PC-9 (cell line): ENCODE data around the gene G6PC3. TPM values are rescaled to one million over a fixed set of nuclear protein-coding genes. Genes with fewer than 3 reads are reported as not detected.
"Not testable (repeated sequence)": the region's sequence is repeated elsewhere in the genome, so short reads cannot be mapped to it uniquely, and the experiment has no call there.

Experiments
- BruUV-seq: library from RNA; stranded (reverse); fragments of 400-500 nt; replicated peaks from 2 replicates; lab custom pipeline; 2021; lab: Mats Ljungman, UMichigan
- CTCF ChIA-PET: fragments of 300-600 bp; sonication (Branson Sonifier 250); formaldehyde crosslinking; loops from one replicate; lab custom pipeline; 2022; ENCODE audit warnings: antibody characterized with exemption; lab: Charles Lee
- POLR2A ChIA-PET: fragments of 300-600 bp; sonication (Branson Sonifier 250); formaldehyde crosslinking; loops from one replicate; lab custom pipeline; 2022; ENCODE audit warnings: antibody characterized with exemption; ENCODE audit not compliant: unreplicated experiment; lab: Charles Lee
- DNase-seq, 2 experiments: peaks; one replicate each; pipeline versions ENCODE4 v3.0.0 to v3.0.0-alpha.2; 2015 to 2022; ENCODE audit warnings: mixed read lengths in 1 of 2
- H2AFZ ChIP-seq: fragments of 200-600 bp; sonication (generic); 2 replicates; pipeline ENCODE4 v1.8.1; 2017; ENCODE audit warnings: antibody characterized with exemption
- H3F3A ChIP-seq: fragments of 200-600 bp; sonication (generic); 2 replicates; pipeline ENCODE4 v1.8.1; 2017; ENCODE audit warnings: antibody characterized with exemption, mild to moderate bottlenecking, low read depth; ENCODE audit not compliant: insufficient read depth
- H3K27ac ChIP-seq: fragments of 200-600 bp; sonication (generic); 2 replicates; pipeline ENCODE4 v1.6.1; 2016; ENCODE audit warnings: mixed run types
- H3K27me3 ChIP-seq: fragments of 200-600 bp; sonication (generic); 2 replicates; pipeline ENCODE4 v1.6.1; 2016; ENCODE audit warnings: low read depth, mixed run types; ENCODE audit not compliant: insufficient read depth
- H3K36me3 ChIP-seq: fragments of 200-600 bp; sonication (generic); 2 replicates; pipeline ENCODE4 v1.6.1; 2016; ENCODE audit warnings: low read depth, mixed run types
- H3K4me1 ChIP-seq: fragments of 200-600 bp; sonication (generic); replicated peaks from 2 replicates; pipeline ENCODE4 v1.6.1; 2016; ENCODE audit warnings: mixed run types; ENCODE audit not compliant: insufficient read depth
- H3K4me2 ChIP-seq: fragments of 200-600 bp; sonication (generic); 2 replicates; pipeline ENCODE4 v1.6.1; 2017; ENCODE audit warnings: mixed run types
- H3K4me3 ChIP-seq: fragments of 200-600 bp; sonication (generic); 2 replicates; pipeline ENCODE4 v1.6.1; 2016; ENCODE audit warnings: mixed run types
- H3K79me2 ChIP-seq: fragments of 200-600 bp; sonication (generic); 2 replicates; pipeline ENCODE4 v1.6.1; 2017; ENCODE audit warnings: low read depth, mixed run types
- H3K9me2 ChIP-seq: fragments of 200-600 bp; sonication (generic); 2 replicates; pipeline ENCODE4 v1.8.1; 2017; ENCODE audit warnings: mild to moderate bottlenecking; ENCODE audit not compliant: insufficient read depth
- H3K9me3 ChIP-seq: fragments of 200-600 bp; sonication (generic); 2 replicates; pipeline ENCODE4 v1.8.1; 2016; ENCODE audit warnings: low read depth; ENCODE audit not compliant: insufficient read depth
- H4K20me1 ChIP-seq: fragments of 200-600 bp; sonication (generic); 2 replicates; pipeline ENCODE4 v1.8.1; 2017; ENCODE audit not compliant: insufficient read depth
- CTCF ChIP-seq: fragments of 200-600 bp; sonication (generic); conservative IDR thresholded peaks from 2 replicates; pipeline ENCODE4 v1.6.1; 2017; ENCODE audit warnings: mixed run types, antibody characterized with exemption, mild to moderate bottlenecking, moderate library complexity
- EZH2 ChIP-seq: fragments of 200-600 bp; sonication (generic); IDR thresholded peaks from 2 replicates; pipeline ENCODE4 v1.8.0; 2017; ENCODE audit warnings: antibody characterized with exemption, low read depth
- intact Hi-C: fragments of 100-400 bp; cut with micrococcal nuclease; formaldehyde crosslinking; loops from one replicate; pipeline ENCODE4 v1.10.0; 2022; ENCODE audit not compliant: unreplicated experiment
- total RNA-seq: library from RNA; stranded (reverse); gene quantifications from 2 replicates; pipeline ENCODE4 v1.2.3, GENCODE V29; 2021

The G6PC3 gene
- total RNA-seq, 1 experiment from 2014 or later, result 69.3 TPM

- H3K4me2 ChIP-seq, result no peak overlapping the region
- intact Hi-C loops, result no loop called here
- H3K36me3 ChIP-seq, result peaks cover 5% of the 10 kb centered on the region; the same call in 1 of the 2 replicates
- H3K9me2 ChIP-seq, result no peaks in the 10 kb centered on the region
- ChIA-PET CTCF (interaction anchor here (0.9 to 1.1 kb wide), 2 partner anchors 40 to 80 kb away, joined by 3 read pairs; partner anchors contain the start of gene HDAC5), POLR2A (interaction anchor here (0.6 to 0.8 kb wide), 2 partner anchors 21 to 78 kb away, joined by 4 to 22 read pairs; no protein-coding TSS in a partner anchor)
- no peak for DNase-seq
- H2AFZ ChIP-seq, result no peak overlapping the region
- TF ChIP-seq EZH2 (no peak), CTCF (no peak)
- peaks cover 62% of the 10 kb centered on the region for H3K79me2 ChIP-seq
- peaks cover 71% of the 10 kb centered on the region for H4K20me1 ChIP-seq
- no peak overlapping the region for H3K27ac ChIP-seq
- no peaks in the 10 kb centered on the region for H3K9me3 ChIP-seq
- H3F3A ChIP-seq, result peaks cover 28% of the 10 kb centered on the region
- no peak overlapping the region for H3K4me3 ChIP-seq
- no TSS peak for BruUV-seq
- H3K4me1 ChIP-seq, result no peaks in the 10 kb centered on the region
- H3K27me3 ChIP-seq, result no peaks in the 10 kb centered on the region
Measured at GRCh38 chr17:44043272-44043696, 27.3 kb upstream of the G6PC3 start.

- H2AFZ ChIP-seq, result no peak overlapping the region
- POLR2A ChIA-PET, result interaction anchor here (0.6 to 0.7 kb wide), 3 partner anchors 21 to 456 kb away, joined by 3 to 4 read pairs (median 4); no protein-coding TSS in a partner anchor
- H3K4me1 ChIP-seq, result no peaks in the 10 kb centered on the region
- peaks cover 79% of the 10 kb centered on the region for H4K20me1 ChIP-seq
- no peaks in the 10 kb centered on the region for H3K9me3 ChIP-seq
- TF ChIP-seq EZH2 (no peak), CTCF (no peak)
- H3K4me3 ChIP-seq, result no peak overlapping the region
- no peak overlapping the region for H3K4me2 ChIP-seq
- CTCF ChIA-PET, result interaction anchor here (0.8 to 0.9 kb wide), 2 partner anchors 22 to 39 kb away, joined by 3 read pairs; no protein-coding TSS in a partner anchor
- H3F3A ChIP-seq, result peaks cover 28% of the 10 kb centered on the region
- intact Hi-C loops, result no loop called here
- H3K36me3 ChIP-seq, result peaks cover 6% of the 10 kb centered on the region
- DNase-seq, result no peak
- BruUV-seq, result no TSS peak
- H3K27me3 ChIP-seq, result no peaks in the 10 kb centered on the region
- peaks cover 70% of the 10 kb centered on the region for H3K79me2 ChIP-seq
- no peaks in the 10 kb centered on the region for H3K9me2 ChIP-seq
- no peak overlapping the region for H3K27ac ChIP-seq
Measured at GRCh38 chr17:44044071-44044470, 26.5 kb upstream of the G6PC3 start.

- no peaks in the 10 kb centered on the region for H3K9me3 ChIP-seq
- DNase-seq, result no peak
- ChIA-PET POLR2A (no interaction called here), CTCF (no interaction called here)
- H3F3A ChIP-seq, result peaks cover 28% of the 10 kb centered on the region
- H3K36me3 ChIP-seq, result peaks cover 14% of the 10 kb centered on the region
- H3K4me2 ChIP-seq, result no peak overlapping the region
- no peak overlapping the region for H3K4me3 ChIP-seq
- no peak overlapping the region for H3K27ac ChIP-seq
- intact Hi-C loops, result no loop called here
- peaks cover 80% of the 10 kb centered on the region for H4K20me1 ChIP-seq
- H3K9me2 ChIP-seq, result no peaks in the 10 kb centered on the region
- peaks cover 72% of the 10 kb centered on the region for H3K79me2 ChIP-seq
- H2AFZ ChIP-seq, result no peak overlapping the region
- no peaks in the 10 kb centered on the region for H3K4me1 ChIP-seq
- TF ChIP-seq EZH2 (no peak), CTCF (no peak)
- BruUV-seq, result no TSS peak
- no peaks in the 10 kb centered on the region for H3K27me3 ChIP-seq
Measured at GRCh38 chr17:44045486-44045885, 25.0 kb upstream of the G6PC3 start.

DNA sequence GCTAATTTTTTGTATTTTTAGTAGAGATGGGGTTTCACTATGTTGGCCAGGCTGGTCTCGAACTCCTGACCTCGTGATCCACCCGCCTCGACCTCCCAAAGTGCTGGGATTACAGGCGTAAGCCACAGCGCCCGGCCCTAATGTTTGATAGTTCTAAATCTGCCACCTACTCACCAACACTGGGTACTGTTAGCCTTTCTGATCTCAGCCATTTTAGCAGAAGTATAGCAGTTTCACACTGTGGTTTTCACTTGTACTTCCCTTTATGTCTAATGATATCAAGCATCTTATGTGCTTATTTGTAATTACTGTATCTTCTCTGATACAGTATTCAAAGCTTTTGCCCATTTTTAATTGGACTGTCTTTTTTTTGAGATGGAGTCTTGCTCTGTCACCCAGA, 23.6 kb upstream of the G6PC3 start:
- H3K4me1 ChIP-seq, H3K27me3 ChIP-seq, H3K4me3 ChIP-seq, H2AFZ ChIP-seq, H3K4me2 ChIP-seq, DNase-seq, H3K9me2 ChIP-seq, BruUV-seq, POLR2A ChIA-PET, CTCF ChIA-PET, H3K9me3 ChIP-seq, H3K27ac ChIP-seq, intact Hi-C loops: not testable (repeated sequence)
- peaks cover 72% of the 10 kb centered on the region for H4K20me1 ChIP-seq
- H3F3A ChIP-seq, result peaks cover 28% of the 10 kb centered on the region
- peaks cover 16% of the 10 kb centered on the region for H3K36me3 ChIP-seq
- peaks cover 65% of the 10 kb centered on the region for H3K79me2 ChIP-seq
